Measurements from ENCODE around the gene TMEM141.

DNA sequence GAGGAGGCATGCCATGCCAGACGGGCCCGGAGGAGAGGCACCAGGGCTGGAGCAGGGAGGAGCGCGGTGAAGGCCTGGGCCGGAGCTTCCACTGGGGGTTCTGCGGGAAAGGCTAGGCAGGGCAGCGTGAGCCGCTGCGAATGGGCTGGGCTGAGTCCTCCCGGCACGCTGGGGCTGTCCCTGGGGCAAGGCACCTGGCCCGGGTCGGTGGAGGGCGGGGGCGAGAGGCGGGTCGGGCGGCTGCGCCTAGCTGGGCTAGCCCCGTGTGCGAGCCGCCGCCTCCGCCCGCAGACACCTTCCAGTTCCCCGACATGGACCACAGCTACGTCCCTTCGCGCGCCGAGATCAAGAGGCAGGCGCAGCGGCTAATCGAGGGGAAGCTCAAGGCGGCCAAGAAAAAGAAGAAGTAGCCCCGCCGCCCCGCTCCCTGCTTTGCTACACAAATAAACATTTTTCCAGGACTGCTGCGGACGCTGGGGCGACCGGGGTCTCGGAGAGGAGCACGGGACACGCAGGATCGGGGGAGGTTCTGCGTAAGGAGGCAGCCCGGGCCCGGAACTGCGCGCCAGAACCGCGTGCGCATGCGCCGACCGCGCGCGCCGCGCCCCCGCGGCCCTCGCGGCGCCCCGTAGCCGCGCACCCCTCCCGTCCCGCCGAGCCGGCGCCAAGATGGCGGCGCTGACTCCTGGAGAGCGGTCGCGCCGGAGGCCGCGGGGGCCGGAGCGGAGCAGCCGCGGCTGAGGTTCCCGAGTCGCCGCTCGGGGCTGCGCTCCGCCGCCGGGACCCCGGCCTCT lies 16.3 kb downstream of the TMEM141 start, which contains the start of gene RABL6:
- TF ChIP-seq, protein P1, sequence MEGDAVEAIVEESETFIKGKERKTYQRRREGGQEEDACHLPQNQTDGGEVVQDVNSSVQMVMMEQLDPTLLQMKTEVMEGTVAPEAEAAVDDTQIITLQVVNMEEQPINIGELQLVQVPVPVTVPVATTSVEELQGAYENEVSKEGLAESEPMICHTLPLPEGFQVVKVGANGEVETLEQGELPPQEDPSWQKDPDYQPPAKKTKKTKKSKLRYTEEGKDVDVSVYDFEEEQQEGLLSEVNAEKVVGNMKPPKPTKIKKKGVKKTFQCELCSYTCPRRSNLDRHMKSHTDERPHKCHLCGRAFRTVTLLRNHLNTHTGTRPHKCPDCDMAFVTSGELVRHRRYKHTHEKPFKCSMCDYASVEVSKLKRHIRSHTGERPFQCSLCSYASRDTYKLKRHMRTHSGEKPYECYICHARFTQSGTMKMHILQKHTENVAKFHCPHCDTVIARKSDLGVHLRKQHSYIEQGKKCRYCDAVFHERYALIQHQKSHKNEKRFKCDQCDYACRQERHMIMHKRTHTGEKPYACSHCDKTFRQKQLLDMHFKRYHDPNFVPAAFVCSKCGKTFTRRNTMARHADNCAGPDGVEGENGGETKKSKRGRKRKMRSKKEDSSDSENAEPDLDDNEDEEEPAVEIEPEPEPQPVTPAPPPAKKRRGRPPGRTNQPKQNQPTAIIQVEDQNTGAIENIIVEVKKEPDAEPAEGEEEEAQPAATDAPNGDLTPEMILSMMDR (conservative IDR thresholded peaks at IDR 0.05 in 1 of 2, IDR thresholded peaks at IDR 0.05 in 1 of 2; ENCODE audit: low read depth in 1 of 2, low read length in 2 of 2): no peak
- TF ChIP-seq EZH2 (IDR thresholded peaks at IDR 0.05; ENCODE audit: low read length, missing control alignments): no peak

Measured in fibroblast of lung (primary cell).